GM21526 (cell line): ENCODE data around the gene SIX3.

Experiments
- ATAC-seq: cut with Tn5 transposase; IDR thresholded peaks from one replicate; pipeline ENCODE4 v1.9.1; 2021; ENCODE audit warnings: moderate library complexity; ENCODE audit not compliant: unreplicated experiment, low FRiP score

Gene SIX3

GRCh38 chr2:44941551-44942234 is at the start of gene SIX3:
TSS of gene SIX3 (plus strand) at chr2:44941702. CDS start at chr2:44942105, 403 bp downstream.
- peak; percentile 53 for ATAC-seq

- ATAC-seq, result no peak
Observed at GRCh38 chr2:44894058-44894457, 47.4 kb upstream of the SIX3 start.

- ATAC-seq, result no peak
Observed at GRCh38 chr2:44895061-44895460, 46.4 kb upstream of the SIX3 start.

GRCh38 chr2:44897406-44897805 is 44.1 kb upstream of the SIX3 start:
- ATAC-seq, result no peak

GRCh38 chr2:44902217-44903137 is 39.0 kb upstream of the SIX3 start:
- no peak for ATAC-seq

- no peak for ATAC-seq
Observed at GRCh38 chr2:44904578-44904977, 36.9 kb upstream of the SIX3 start.

GRCh38 chr2:44906972-44907371 is 34.5 kb upstream of the SIX3 start:
- no peak for ATAC-seq

GRCh38 chr2:44909831-44910230 is 31.7 kb upstream of the SIX3 start:
- ATAC-seq, result no peak

- no peak for ATAC-seq
Observed at GRCh38 chr2:44912660-44913059, 28.8 kb upstream of the SIX3 start.

- no peak for ATAC-seq
Observed at GRCh38 chr2:44916291-44916690, 25.2 kb upstream of the SIX3 start.

- ATAC-seq, result no peak
Observed at GRCh38 chr2:44918095-44918775, 23.3 kb upstream of the SIX3 start.

- ATAC-seq, result no peak
Observed at GRCh38 chr2:44920751-44921150, 20.8 kb upstream of the SIX3 start.

- no peak for ATAC-seq
Observed at GRCh38 chr2:44922776-44923175, 18.7 kb upstream of the SIX3 start.

- no peak for ATAC-seq
Observed at GRCh38 chr2:44925561-44926136, 15.9 kb upstream of the SIX3 start.

GRCh38 chr2:44926957-44927356 is 14.5 kb upstream of the SIX3 start:
- no peak for ATAC-seq

- no peak for ATAC-seq
Observed at GRCh38 chr2:44927985-44928482, 13.5 kb upstream of the SIX3 start.

- no peak for ATAC-seq
Observed at GRCh38 chr2:44928483-44929158, 12.9 kb upstream of the SIX3 start.

GRCh38 chr2:44929159-44929734 is 12.3 kb upstream of the SIX3 start:
- ATAC-seq, result no peak

GRCh38 chr2:44929735-44930273 is 11.7 kb upstream of the SIX3 start:
- no peak for ATAC-seq
